Measurements from ENCODE around the gene BMERB1.
"Not testable (repeated sequence)": the region's sequence is repeated elsewhere in the genome, so short reads cannot be mapped to it uniquely, and the experiment has no call there.

BMERB1 gene

GRCh38 chr16:15593235-15593634 lies 158.8 kb downstream of the BMERB1 start:
- DNase-seq (ENCODE audit: low read depth), result no peak

- no peak for DNase-seq (ENCODE audit: low read depth)
These were observed 160.4 kb downstream of the BMERB1 start for GRCh38 chr16:15594711-15595320.

GRCh38 chr16:15597135-15597534 lies 162.7 kb downstream of the BMERB1 start:
- DNase-seq (ENCODE audit: low read depth), result no peak

- no peak for DNase-seq (ENCODE audit: low read depth)
These were observed 163.6 kb downstream of the BMERB1 start for GRCh38 chr16:15597822-15598647.

GRCh38 chr16:15598648-15599190 lies 164.3 kb downstream of the BMERB1 start:
- DNase-seq (ENCODE audit: low read depth), result no peak

GRCh38 chr16:15599303-15600070 lies 165.1 kb downstream of the BMERB1 start:
- no peak for DNase-seq (ENCODE audit: low read depth)

GRCh38 chr16:15601212-15601879 lies 167.0 kb downstream of the BMERB1 start:
- DNase-seq (ENCODE audit: low read depth), result no peak

- DNase-seq (ENCODE audit: low read depth), result no peak
These were observed 168.1 kb downstream of the BMERB1 start for GRCh38 chr16:15602285-15603044.

- no peak for DNase-seq (ENCODE audit: low read depth)
These were observed 170.4 kb downstream of the BMERB1 start for GRCh38 chr16:15604460-15605440.

GRCh38 chr16:15605839-15606517 lies 171.6 kb downstream of the BMERB1 start:
- DNase-seq (ENCODE audit: low read depth), result no peak

- DNase-seq (ENCODE audit: low read depth), result no peak
These were observed 172.3 kb downstream of the BMERB1 start for GRCh38 chr16:15606518-15607220.

GRCh38 chr16:15607221-15607699 lies 172.9 kb downstream of the BMERB1 start:
- DNase-seq (ENCODE audit: low read depth), result not testable (repeated sequence)

- DNase-seq (ENCODE audit: low read depth), result no peak
These were observed 173.5 kb downstream of the BMERB1 start for GRCh38 chr16:15607700-15608396.

GRCh38 chr16:15608398-15609285 lies 174.3 kb downstream of the BMERB1 start:
- no peak for DNase-seq (ENCODE audit: low read depth)

GRCh38 chr16:15609286-15609649 lies 174.9 kb downstream of the BMERB1 start:
- no peak for DNase-seq (ENCODE audit: low read depth)

GRCh38 chr16:15610369-15610871 lies 176.0 kb downstream of the BMERB1 start:
- no peak for DNase-seq (ENCODE audit: low read depth)

GRCh38 chr16:15611610-15612009 lies 177.2 kb downstream of the BMERB1 start:
- DNase-seq (ENCODE audit: low read depth), result no peak
